ENCODE data around the gene NLRC5.

The NLRC5 gene

GRCh38 chr16:57027067-57027466, 37.7 kb downstream of the NLRC5 start:
- H3K9ac ChIP-seq (ENCODE audit: low read length): no peak overlapping the region
- H3K27ac ChIP-seq (ENCODE audit: low read depth, low read length, poor library complexity, severe bottlenecking): no peak overlapping the region
- H4K20me1 ChIP-seq (ENCODE audit: insufficient read depth, low read length): no peaks in the 10 kb centered on the region
- H3K9me3 ChIP-seq (ENCODE audit: low read length): no peaks in the 10 kb centered on the region
- H3F3A ChIP-seq (ENCODE audit: insufficient read depth, low read length): no peaks in the 10 kb centered on the region
- H3K4me2 ChIP-seq (ENCODE audit: low read length): no peak overlapping the region
- no peak for TF ChIP-seq CTCF (IDR thresholded peaks at IDR 0.05; ENCODE audit: low read length)
- TF ChIP-seq EZH2 (IDR thresholded peaks at IDR 0.05; ENCODE audit: borderline replicate concordance, low read length): no peak
- H3K9me2 ChIP-seq (ENCODE audit: low read depth, low read length): no peaks in the 10 kb centered on the region
- no peaks in the 10 kb centered on the region for H3K36me3 ChIP-seq (ENCODE audit: insufficient read depth, low read length)
- H3K4me3 ChIP-seq (ENCODE audit: low read depth, low read length, poor library complexity, severe bottlenecking): no peak overlapping the region
- no peak overlapping the region for H2AFZ ChIP-seq (ENCODE audit: low read length)
- H3K79me2 ChIP-seq (ENCODE audit: insufficient read depth, low read length): no peaks in the 10 kb centered on the region
- H3K4me1 ChIP-seq (ENCODE audit: insufficient read depth, low read length, severe bottlenecking): no peaks in the 10 kb centered on the region
- no peaks in the 10 kb centered on the region; the same call in 1 of the 2 replicates for H3K27me3 ChIP-seq (ENCODE audit: insufficient read depth, low read length)

GRCh38 chr16:57028086-57028485, 38.7 kb downstream of the NLRC5 start:
- Histone ChIP-seq H3K9me2 (ENCODE audit: low read depth, low read length) (no peaks in the 10 kb centered on the region), H3K27me3 (ENCODE audit: insufficient read depth, low read length) (no peaks in the 10 kb centered on the region; the same call in 1 of the 2 replicates), H3K27ac (ENCODE audit: low read depth, low read length, poor library complexity, severe bottlenecking) (no peak overlapping the region), H3K9me3 (ENCODE audit: low read length) (no peaks in the 10 kb centered on the region), H3K9ac (ENCODE audit: low read length) (no peak overlapping the region), H4K20me1 (ENCODE audit: insufficient read depth, low read length) (no peaks in the 10 kb centered on the region), H3K36me3 (ENCODE audit: insufficient read depth, low read length) (no peaks in the 10 kb centered on the region), H2AFZ (ENCODE audit: low read length) (no peak overlapping the region), H3K4me1 (ENCODE audit: insufficient read depth, low read length, severe bottlenecking) (no peaks in the 10 kb centered on the region), H3F3A (ENCODE audit: insufficient read depth, low read length) (no peaks in the 10 kb centered on the region), H3K4me3 (ENCODE audit: low read depth, low read length, poor library complexity, severe bottlenecking) (no peak overlapping the region), H3K79me2 (ENCODE audit: insufficient read depth, low read length) (no peaks in the 10 kb centered on the region), H3K4me2 (ENCODE audit: low read length) (no peak overlapping the region)
- TF ChIP-seq EZH2 (IDR thresholded peaks at IDR 0.05; ENCODE audit: borderline replicate concordance, low read length) (no peak), CTCF (IDR thresholded peaks at IDR 0.05; ENCODE audit: low read length) (no peak)

GRCh38 chr16:57029161-57030160, 40.1 kb downstream of the NLRC5 start:
- H4K20me1 ChIP-seq (ENCODE audit: insufficient read depth, low read length): no peaks in the 10 kb centered on the region
- H3K36me3 ChIP-seq (ENCODE audit: insufficient read depth, low read length): no peaks in the 10 kb centered on the region
- TF ChIP-seq CTCF (IDR thresholded peaks at IDR 0.05; ENCODE audit: low read length) (no peak), EZH2 (IDR thresholded peaks at IDR 0.05; ENCODE audit: borderline replicate concordance, low read length) (no peak)

More at GRCh38 chr16:57029161-57030160, 40.1 kb downstream of the NLRC5 start:
- H3K9ac ChIP-seq (ENCODE audit: low read length): no peak overlapping the region
- no peak overlapping the region for H3K4me3 ChIP-seq (ENCODE audit: low read depth, low read length, poor library complexity, severe bottlenecking)
- no peaks in the 10 kb centered on the region for H3F3A ChIP-seq (ENCODE audit: insufficient read depth, low read length)
- no peaks in the 10 kb centered on the region for H3K4me1 ChIP-seq (ENCODE audit: insufficient read depth, low read length, severe bottlenecking)
- no peak overlapping the region for H2AFZ ChIP-seq (ENCODE audit: low read length)
- H3K27me3 ChIP-seq (ENCODE audit: insufficient read depth, low read length): no peaks in the 10 kb centered on the region; the same call in 1 of the 2 replicates
- H3K27ac ChIP-seq (ENCODE audit: low read depth, low read length, poor library complexity, severe bottlenecking): no peak overlapping the region
- no peaks in the 10 kb centered on the region for H3K9me3 ChIP-seq (ENCODE audit: low read length)
- no peaks in the 10 kb centered on the region for H3K79me2 ChIP-seq (ENCODE audit: insufficient read depth, low read length)
- H3K9me2 ChIP-seq (ENCODE audit: low read depth, low read length): no peaks in the 10 kb centered on the region
- H3K4me2 ChIP-seq (ENCODE audit: low read length): no peak overlapping the region

All from OCI-LY1 (cell line).